H1 (cell line): ENCODE data around the gene TRIM32. TPM values are rescaled to one million over a fixed set of nuclear protein-coding genes. Genes with fewer than 3 reads are reported as not detected.

Experiments used
- CTCF ChIA-PET: fragments of 300-600 bp; sonication (Branson Sonifier 250); formaldehyde crosslinking; loops from one replicate; lab custom pipeline; 2021; ENCODE audit not compliant: partially characterized antibody; lab: Charles Lee
- POLR2A ChIA-PET: fragments of 300-600 bp; sonication (Branson Sonifier 250); formaldehyde crosslinking; loops from one replicate; lab custom pipeline; 2021; ENCODE audit warnings: inconsistent platforms; ENCODE audit not compliant: partially characterized antibody; lab: Charles Lee
- DNase-seq, 2 experiments: peaks; one replicate each; pipeline versions ENCODE4 v3.0.0 to v3.0.0-alpha.2; 2010 to 2022; ENCODE audit warnings: low spot score in 2 of 2, low read depth in 1 of 2, mixed read lengths in 1 of 2
- FAIRE-seq: peaks from 2 replicates; lab custom pipeline; 2011; peaks lifted over from hg19 to GRCh38; lab: Jason Lieb, UNC
- H2AFZ ChIP-seq: 2 replicates; pipeline ENCODE4 v1.8.1; 2012; ENCODE audit warnings: low read length, inconsistent platforms
- H2AK5ac ChIP-seq: 2 replicates; pipeline ENCODE4 v1.6.1; 2013; ENCODE audit warnings: low read depth, low read length
- H2BK120ac ChIP-seq: replicated peaks from 2 replicates; pipeline ENCODE3; 2013; ENCODE audit warnings: low read depth, low read length, inconsistent platforms
- H2BK12ac ChIP-seq: 2 replicates; pipeline ENCODE4 v1.6.1; 2013; ENCODE audit warnings: low read depth, low read length
- H2BK15ac ChIP-seq: 2 replicates; pipeline ENCODE4 v1.6.1; 2013; ENCODE audit warnings: low read length
- H2BK20ac ChIP-seq: 2 replicates; pipeline ENCODE4 v1.6.1; 2013; ENCODE audit warnings: low read length
- H2BK5ac ChIP-seq: 2 replicates; pipeline ENCODE4 v1.6.1; 2013; ENCODE audit warnings: low read depth, low read length
- H3K14ac ChIP-seq: 2 replicates; pipeline ENCODE4 v1.6.1; 2013; ENCODE audit warnings: inconsistent platforms; ENCODE audit not compliant: insufficient read length
- H3K18ac ChIP-seq: 2 replicates; pipeline ENCODE4 v1.6.1; 2013; ENCODE audit warnings: low read length; ENCODE audit errors: extremely low read depth
- H3K23ac ChIP-seq: 2 replicates; pipeline ENCODE4 v1.6.1; 2013; ENCODE audit warnings: inconsistent platforms; ENCODE audit not compliant: insufficient read length
- H3K23me2 ChIP-seq: 2 replicates; pipeline ENCODE4 v1.6.1; 2013; ENCODE audit warnings: low read depth, low read length
- H3K27ac ChIP-seq: 2 replicates; pipeline ENCODE4 v1.6.1; 2011; ENCODE audit warnings: low read depth, low read length, inconsistent platforms
- H3K27me3 ChIP-seq, 4 experiments: replicated peaks in 1 of 4; 1 replicate in 1 of 4; 2 replicates in 3 of 4; pipeline versions ENCODE4 v1.6.1 to v1.8.1; 2011 to 2013; ENCODE audit warnings: low read length in 3 of 4, mild to moderate bottlenecking in 3 of 4, inconsistent platforms in 2 of 4, mixed read lengths in 2 of 4, moderate library complexity in 1 of 4; ENCODE audit not compliant: control insufficient read depth in 3 of 4, insufficient read depth in 3 of 4; ENCODE audit errors: extremely low read depth in 1 of 4
- H3K36me3 ChIP-seq, 4 experiments: 2 replicates each; pipeline versions ENCODE4 v1.6.1 to v1.8.1; 2011 to 2013; ENCODE audit warnings: mild to moderate bottlenecking in 4 of 4, low read length in 3 of 4, moderate library complexity in 2 of 4, control low read depth in 1 of 4, inconsistent platforms in 1 of 4; ENCODE audit not compliant: insufficient read depth in 4 of 4, control insufficient read depth in 2 of 4
- H3K4ac ChIP-seq: replicated peaks from 2 replicates; pipeline ENCODE3; 2013; ENCODE audit warnings: low read length, low read depth, mixed read lengths, inconsistent platforms; ENCODE audit not compliant: insufficient read length
- H3K4me1 ChIP-seq, 4 experiments: replicated peaks in 1 of 4; 1 replicate in 1 of 4; 2 replicates in 3 of 4; pipeline versions ENCODE4 v1.6.1 to v1.8.1; 2011 to 2013; ENCODE audit warnings: low read length in 3 of 4, inconsistent platforms in 2 of 4, mixed read lengths in 1 of 4; ENCODE audit not compliant: insufficient read depth in 4 of 4, control insufficient read depth in 3 of 4
- H3K4me2 ChIP-seq, 2 experiments: 2 replicates each; pipeline versions ENCODE4 v1.6.1 to v1.8.1; 2011 to 2013; ENCODE audit warnings: low read depth in 2 of 2, low read length in 2 of 2, control low read depth in 1 of 2, inconsistent platforms in 1 of 2, mild to moderate bottlenecking in 1 of 2; ENCODE audit not compliant: insufficient read depth in 1 of 2
- H3K4me3 ChIP-seq, 4 experiments: fragments of 200-600, 300-600 bp in 1 of 4; sonication (generic), shearing (Covaris generic), sonication (Bioruptor Twin) in 1 of 4; 2 replicates each; pipeline versions ENCODE4 v1.5.1 to v1.8.1; 2011 to 2016; ENCODE audit warnings: low read length in 4 of 4, low read depth in 3 of 4, control low read depth in 2 of 4, inconsistent platforms in 2 of 4, mild to moderate bottlenecking in 2 of 4, mixed read lengths in 1 of 4, moderate library complexity in 1 of 4; ENCODE audit not compliant: insufficient read depth in 2 of 4; ENCODE audit errors: extremely low read depth in 1 of 4
- H3K56ac ChIP-seq: replicated peaks from 2 replicates; pipeline ENCODE3; 2013; ENCODE audit warnings: low read depth, mild to moderate bottlenecking, mixed read lengths, low read length, inconsistent platforms; ENCODE audit not compliant: insufficient read length
- H3K79me1 ChIP-seq: 2 replicates; pipeline ENCODE4 v1.6.1; 2013; ENCODE audit warnings: low read depth, low read length, control low read depth
- H3K79me2 ChIP-seq, 2 experiments: 2 replicates each; pipeline versions ENCODE4 v1.6.1 to v1.8.1; 2012 to 2013; ENCODE audit warnings: low read length in 2 of 2, mild to moderate bottlenecking in 2 of 2, inconsistent platforms in 1 of 2; ENCODE audit not compliant: insufficient read depth in 2 of 2, control insufficient read depth in 1 of 2
- H3K9ac ChIP-seq, 4 experiments: replicated peaks in 1 of 4; 1 replicate in 1 of 4; 2 replicates in 3 of 4; pipeline versions ENCODE4 v1.6.1 to v1.8.1; 2011 to 2013; ENCODE audit warnings: low read depth in 3 of 4, low read length in 3 of 4, control low read depth in 2 of 4, mild to moderate bottlenecking in 2 of 4, moderate library complexity in 2 of 4, inconsistent platforms in 1 of 4; ENCODE audit errors: extremely low read depth in 1 of 4
- H3K9me3 ChIP-seq, 2 experiments: 2 replicates each; pipeline versions ENCODE4 v1.6.1 to v1.8.1; 2012 to 2013; ENCODE audit warnings: mild to moderate bottlenecking in 2 of 2, moderate library complexity in 2 of 2, control low read depth in 1 of 2, inconsistent platforms in 1 of 2, low read depth in 1 of 2, low read length in 1 of 2, mixed read lengths in 1 of 2; ENCODE audit not compliant: insufficient read depth in 2 of 2
- H4K20me1 ChIP-seq, 2 experiments: replicated peaks in 1 of 2; 2 replicates each; pipeline versions ENCODE3 to v1.8.1; 2011 to 2013; ENCODE audit warnings: inconsistent platforms in 2 of 2, low read length in 2 of 2, mild to moderate bottlenecking in 1 of 2; ENCODE audit not compliant: insufficient read depth in 2 of 2, control insufficient read depth in 1 of 2
- H4K5ac ChIP-seq: 2 replicates; pipeline ENCODE4 v1.6.1; 2013; ENCODE audit warnings: low read length, low read depth, mixed read lengths, inconsistent platforms; ENCODE audit not compliant: insufficient read length
- H4K8ac ChIP-seq: 2 replicates; pipeline ENCODE4 v1.8.0; 2013; ENCODE audit warnings: mild to moderate bottlenecking, moderate library complexity, low read length, inconsistent platforms; ENCODE audit not compliant: insufficient read depth; ENCODE audit errors: extremely low read depth
- H4K91ac ChIP-seq: replicated peaks from 2 replicates; pipeline ENCODE3; 2013; ENCODE audit warnings: low read length, mixed read lengths, inconsistent platforms; ENCODE audit not compliant: insufficient read length
- BACH1 ChIP-seq: IDR thresholded peaks from 2 replicates; pipeline ENCODE4 v1.6.1; 2012; ENCODE audit warnings: low read length, improper control_type of control experiment
- BRCA1 ChIP-seq: IDR thresholded peaks from 2 replicates; pipeline ENCODE4 v1.6.1; 2012; ENCODE audit warnings: low read depth, low read length, improper control_type of control experiment
- CBX5 ChIP-seq: fragments of 300-800, 300-1000 bp; sonication (generic); IDR thresholded peaks from 2 replicates; pipeline ENCODE4 v1.7.1; 2016; ENCODE audit warnings: antibody characterized with exemption, low read length, low read depth
- CREB1 ChIP-seq: IDR thresholded peaks from 2 replicates; pipeline ENCODE4 v1.6.1; 2012; ENCODE audit warnings: inconsistent platforms
- CTBP2 ChIP-seq: IDR thresholded peaks from 2 replicates; pipeline ENCODE4 v1.7.0; 2011; ENCODE audit warnings: borderline replicate concordance, mild to moderate bottlenecking, moderate library complexity, mixed read lengths, low read length; ENCODE audit not compliant: insufficient read depth, insufficient read length
- E2F6 ChIP-seq: IDR thresholded peaks from 2 replicates; pipeline ENCODE4 v1.6.1; 2012; ENCODE audit warnings: inconsistent platforms
- FOSL1 ChIP-seq: IDR thresholded peaks from 2 replicates; pipeline ENCODE4 v1.6.1; 2011; ENCODE audit warnings: mild to moderate bottlenecking, low read depth, low read length, moderate library complexity; ENCODE audit not compliant: insufficient read depth
- MAX ChIP-seq: IDR thresholded peaks from 2 replicates; pipeline ENCODE4 v1.6.1; 2012; ENCODE audit warnings: inconsistent platforms
- RBBP5 ChIP-seq: IDR thresholded peaks from 2 replicates; pipeline ENCODE4 v1.7.1; 2012; ENCODE audit warnings: low read depth, mild to moderate bottlenecking, inconsistent platforms, low read length, moderate library complexity, borderline replicate concordance
- RFX5 ChIP-seq: IDR thresholded peaks from 2 replicates; pipeline ENCODE4 v1.6.1; 2011; ENCODE audit warnings: low read depth, low read length, improper control_type of control experiment, borderline replicate concordance
- SIX5 ChIP-seq: IDR thresholded peaks from 2 replicates; pipeline ENCODE4 v1.6.1; 2011; ENCODE audit warnings: mild to moderate bottlenecking, low read depth, low read length
- SP1 ChIP-seq: IDR thresholded peaks from 2 replicates; pipeline ENCODE4 v1.6.1; 2011; ENCODE audit warnings: low read depth, low read length
- USF2 ChIP-seq: IDR thresholded peaks from 2 replicates; pipeline ENCODE4 v1.6.1; 2011; ENCODE audit warnings: low read length, improper control_type of control experiment
- WGBS, 2 experiments: shearing (Covaris generic) in 1 of 2; methylation state at CpG; one replicate each; pipeline versions ENCODE4 v1.1.6 to v1.1.7; 2013 to 2015; ENCODE audit warnings: low lambda C conversion rate in 2 of 2, mixed read lengths in 2 of 2, inconsistent platforms in 1 of 2, low coverage in 1 of 2, missing lambda C conversion rate in 1 of 2; ENCODE audit not compliant: insufficient replicate concordance in 2 of 2, insufficient coverage in 1 of 2, insufficient read length in 1 of 2; ENCODE audit errors: extremely low coverage in 1 of 2, missing lambda C conversion rate in 1 of 2; 5-methylcytosine and 5-hydroxymethylcytosine counted together
- polyA plus RNA-seq, 7 experiments: library from polyadenylated mRNA; depleted of rRNA in 3 of 7; stranded (reverse) in 5 of 7; unstranded in 2 of 7; fragments of >200 nt in 5 of 7; fragments of 200-250 nt in 2 of 7; gene quantifications; 1 replicate in 5 of 7; 2 replicates in 1 of 7; 4 replicates in 1 of 7; pipeline versions ENCODE4 v1.2.1 to v1.2.3, GENCODE V29; 2011 to 2013; ENCODE audit warnings: missing spikeins in 2 of 7, mixed read lengths in 2 of 7
- total RNA-seq: library from RNA; stranded (reverse); fragmentation: NEBNext Ultra II Directional; extraction: Animal tissue kit (Norgen Biotek cat#: 25700); gene quantifications from 2 replicates; pipeline ENCODE4 v1.2.1, GENCODE V29; 2021

Gene TRIM32
- total and polyA plus RNA-seq, 2 of the 8 experiments (the other 6 are each of a cell fraction or from before 2014, with no cell fraction given): 10.5 to 17.3 TPM

- Histone ChIP-seq H3K4ac (no peak overlapping the region), H3K23ac (no peak overlapping the region), H3K27ac (no peak overlapping the region), H4K5ac (no peak overlapping the region), H3K79me1 (no peaks in the 10 kb centered on the region), H2AK5ac (no peak overlapping the region), H3K23me2 (no peaks in the 10 kb centered on the region), H3K79me2 (no peaks in the 10 kb centered on the region), H3K4me2 (no peak overlapping the region), H3K14ac (no peak overlapping the region), H4K20me1 (no peaks in the 10 kb centered on the region), H2BK5ac (no peak overlapping the region), H2BK20ac (no peak overlapping the region), H3K4me3 (no peak overlapping the region), H4K91ac (no peak overlapping the region), H2AFZ (no peak overlapping the region), H3K9me3 (no peaks in the 10 kb centered on the region), H2BK12ac (no peak overlapping the region), H4K8ac (no peak overlapping the region), H3K56ac (no peak overlapping the region), H2BK15ac (no peak overlapping the region), H3K9ac (no peak overlapping the region), H2BK120ac (no peak overlapping the region), H3K4me1 (no peaks in the 10 kb centered on the region), H3K27me3 (no peaks in the 10 kb centered on the region), H3K36me3 (no peaks in the 10 kb centered on the region), H3K18ac (no peak overlapping the region)
- POLR2A ChIA-PET: no interaction called here
- DNase-seq (no peak), FAIRE-seq (no peak)
- WGBS, 2 experiments: 69% methylated on average over 3 of the region's 3 CpGs; no CpG with 5 or more reads in 1 of the 2 experiments
- CTCF ChIA-PET: interaction anchor here (1.1 to 5.2 kb wide), 4 partner anchors 11 to 136 kb away, joined by 3 to 27 read pairs (median 8); no protein-coding TSS in a partner anchor
- no peak for TF ChIP-seq FOSL1
- no peak for TF ChIP-seq BRCA1
- TF ChIP-seq MAX: no peak
- TF ChIP-seq CTBP2: no peak
- no peak for TF ChIP-seq CREB1
- no peak for TF ChIP-seq RBBP5
- TF ChIP-seq CBX5: no peak
- no peak for TF ChIP-seq RFX5
- TF ChIP-seq BACH1: no peak
- TF ChIP-seq SIX5: no peak
- TF ChIP-seq USF2: no peak
- no peak for TF ChIP-seq E2F6
- no peak for TF ChIP-seq SP1
These were observed 37.0 kb downstream of the TRIM32 start for GRCh38 chr9:116724123-116724522.
